Sigmoid colon (tissue), 7 donors: Measurements from ENCODE around the gene MDH1B. TPM values are rescaled to one million over a fixed set of nuclear protein-coding genes. Genes with fewer than 3 reads are reported as not detected.

Experiments
- DNase-seq: peaks from one replicate; pipeline ENCODE4 v3.0.0-alpha.2; 2019
- H3K27ac ChIP-seq, 4 donors: fragments of 200-600 bp; sonication (generic); one replicate each; pipeline ENCODE4 v1.5.1; 2016 to 2019; ENCODE audit warnings: mild to moderate bottlenecking in 1 of 4
- H3K27me3 ChIP-seq, 3 donors: fragments of 200-600 bp; sonication (generic); one replicate each; pipeline ENCODE4 v1.5.1; 2019; ENCODE audit warnings: mild to moderate bottlenecking in 1 of 3
- H3K36me3 ChIP-seq, 4 donors: fragments of 200-600 bp; sonication (generic); one replicate each; pipeline ENCODE4 v1.5.1; 2016 to 2019
- H3K4me1 ChIP-seq, 4 donors: fragments of 200-600 bp; sonication (generic); one replicate each; pipeline ENCODE4 v1.5.1; 2017 to 2019
- H3K4me3 ChIP-seq, 4 donors: fragments of 200-600 bp; sonication (generic); one replicate each; pipeline ENCODE4 v1.5.1; 2017 to 2019; ENCODE audit warnings: mild to moderate bottlenecking in 2 of 4, moderate library complexity in 1 of 4
- H3K9me3 ChIP-seq, 4 donors: fragments of 200-600 bp in 3 of 4; sonication (generic) in 3 of 4; one replicate each; pipeline versions ENCODE4 v1.5.1 to v1.6.1; 2013 to 2019
- CTCF ChIP-seq, 4 experiments: fragments of 450-650 bp in 3 of 4; fragments of 200-600 bp in 1 of 4; IDR thresholded peaks; one replicate each; pipeline ENCODE4 v1.5.1; 2016 to 2019; ENCODE audit warnings: antibody characterized with exemption in 4 of 4, mild to moderate bottlenecking in 3 of 4, moderate library complexity in 2 of 4
- EP300 ChIP-seq, 4 donors: sonication (generic); formaldehyde crosslinking; IDR thresholded peaks; one replicate each; pipeline ENCODE4 v1.6.1; 2017; ENCODE audit warnings: antibody characterized with exemption in 4 of 4
- POLR2A ChIP-seq, 2 donors: fragments of 450-650 bp; IDR thresholded peaks; one replicate each; pipeline ENCODE4 v1.6.1; 2016; ENCODE audit warnings: antibody characterized with exemption in 2 of 2, mild to moderate bottlenecking in 2 of 2, moderate library complexity in 2 of 2
- POLR2AphosphoS5 ChIP-seq, 4 donors: sonication (generic); formaldehyde crosslinking; IDR thresholded peaks; one replicate each; pipeline ENCODE4 v1.6.1; 2017; ENCODE audit warnings: antibody characterized with exemption in 4 of 4
- WGBS, 2 donors: extraction: QIAGEN DNeasy Blood & Tissue Kit; methylation state at CpG; one replicate each; pipeline ENCODE4 v1.1.7; 2013; 5-methylcytosine and 5-hydroxymethylcytosine counted together
- intact Hi-C: fragments of 100-400 bp; cut with DNase I; formaldehyde crosslinking; loops from one replicate; pipeline ENCODE4 v1.15.1; 2023
- polyA plus RNA-seq, 3 donors: library from polyadenylated mRNA; stranded (reverse); fragments of 200-250 nt; gene quantifications; one replicate each; pipeline ENCODE4 v1.2.3, GENCODE V29; 2013
- total RNA-seq, 4 donors: library from RNA; depleted of rRNA; stranded (reverse); fragments of >200 nt; gene quantifications; one replicate each; pipeline ENCODE4 v1.1.0, GENCODE V29; 2016
- donor health status: healthy with polysubstance abuse.
- donor health status: Bipolar disorder and iron deficiency.
- donor health status: healthy.

Gene MDH1B
- total and polyA plus RNA-seq, 7 donors, result 0.28 to 2.2 (median 1.4) TPM; not detected in 2

DNA sequence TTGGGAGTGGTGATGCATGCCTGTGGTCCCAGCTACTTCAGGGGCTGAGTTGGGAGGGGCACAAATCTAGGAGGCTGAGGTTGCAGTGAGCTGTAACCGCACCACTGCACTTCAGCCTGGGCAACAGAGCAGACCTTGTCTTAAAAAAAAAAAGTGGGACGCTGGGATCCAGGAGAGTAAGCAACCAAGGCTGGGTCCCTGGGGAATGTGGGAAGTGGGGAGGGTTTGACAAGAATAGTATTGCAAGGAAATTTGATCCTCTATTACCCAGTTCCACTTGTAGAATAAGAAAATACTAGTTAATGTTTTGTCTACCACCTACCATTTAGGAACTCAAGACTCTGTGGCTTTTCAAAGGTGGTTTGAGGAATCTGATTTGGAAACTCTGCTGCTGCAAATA, 25.9 kb downstream of the MDH1B start:
- intact Hi-C loops, result no loop called here
- Histone ChIP-seq H3K27ac (no peak overlapping the region), H3K4me3 (no peak overlapping the region), H3K27me3 (no peaks in the 10 kb centered on the region), H3K36me3 (no peaks in the 10 kb centered on the region), H3K9me3 (no peaks in the 10 kb centered on the region), H3K4me1 (no peaks in the 10 kb centered on the region)
- TF ChIP-seq POLR2A (IDR thresholded peaks at IDR 0.05) (no peak), CTCF (IDR thresholded peaks at IDR 0.05) (no peak), EP300 (IDR thresholded peaks at IDR 0.05) (no peak), POLR2AphosphoS5 (IDR thresholded peaks at IDR 0.05) (no peak)
- DNase-seq, result no peak
- WGBS, 2 donors, result 70 to 73% methylated on average over 2 of the region's 2 CpGs

- no peak overlapping the region for H3K4me3 ChIP-seq
- TF ChIP-seq POLR2AphosphoS5 (IDR thresholded peaks at IDR 0.05) (no peak), POLR2A (IDR thresholded peaks at IDR 0.05) (no peak), CTCF (IDR thresholded peaks at IDR 0.05) (no peak), EP300 (IDR thresholded peaks at IDR 0.05) (no peak)
- WGBS, 2 donors, result 86 to 89% methylated on average over 5 of the region's 5 CpGs
Measured at GRCh38 chr2:206736935-206737334, 28.2 kb downstream of the MDH1B start.

DNA sequence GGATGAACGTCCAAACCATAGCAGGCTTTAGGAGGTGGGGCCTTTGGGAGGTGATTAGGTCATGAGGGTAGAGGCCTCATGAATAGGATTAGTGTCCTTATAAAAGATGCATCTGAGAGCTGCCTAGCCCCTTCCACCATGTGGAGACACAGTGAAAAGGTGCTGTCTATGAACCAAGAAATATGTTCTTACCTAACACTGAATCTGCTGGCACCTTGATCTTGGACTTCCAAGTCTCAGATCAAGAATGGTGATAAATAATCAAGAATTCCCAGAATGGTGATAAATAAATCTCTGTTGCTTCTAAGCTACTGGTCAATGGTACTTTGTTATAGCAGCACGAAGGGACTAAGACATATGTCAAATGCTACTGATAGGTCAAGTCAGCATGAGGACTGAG, 31.8 kb downstream of the MDH1B start:
- WGBS, 2 donors, result 80 to 87% methylated on average over 2 of the region's 2 CpGs
- intact Hi-C loops, result no loop called here
- Histone ChIP-seq H3K27ac (no peak overlapping the region), H3K4me1 (no peaks in the 10 kb centered on the region), H3K27me3 (no peaks in the 10 kb centered on the region), H3K36me3 (no peaks in the 10 kb centered on the region), H3K9me3 (no peaks in the 10 kb centered on the region), H3K4me3 (no peak overlapping the region)
- DNase-seq, result no peak
- TF ChIP-seq POLR2AphosphoS5 (IDR thresholded peaks at IDR 0.05), result no peak
- TF ChIP-seq CTCF (IDR thresholded peaks at IDR 0.05), result no peak
- no peak for TF ChIP-seq POLR2A (IDR thresholded peaks at IDR 0.05)
- TF ChIP-seq EP300 (IDR thresholded peaks at IDR 0.05), result no peak

More at GRCh38 chr2:206736935-206737334, 28.2 kb downstream of the MDH1B start:
- no peaks in the 10 kb centered on the region for H3K9me3 ChIP-seq
- no peaks in the 10 kb centered on the region for H3K36me3 ChIP-seq
- no peak overlapping the region for H3K27ac ChIP-seq
- intact Hi-C loops, result no loop called here
- no peaks in the 10 kb centered on the region for H3K27me3 ChIP-seq
- no peak for DNase-seq
- H3K4me1 ChIP-seq, result no peaks in the 10 kb centered on the region

DNA sequence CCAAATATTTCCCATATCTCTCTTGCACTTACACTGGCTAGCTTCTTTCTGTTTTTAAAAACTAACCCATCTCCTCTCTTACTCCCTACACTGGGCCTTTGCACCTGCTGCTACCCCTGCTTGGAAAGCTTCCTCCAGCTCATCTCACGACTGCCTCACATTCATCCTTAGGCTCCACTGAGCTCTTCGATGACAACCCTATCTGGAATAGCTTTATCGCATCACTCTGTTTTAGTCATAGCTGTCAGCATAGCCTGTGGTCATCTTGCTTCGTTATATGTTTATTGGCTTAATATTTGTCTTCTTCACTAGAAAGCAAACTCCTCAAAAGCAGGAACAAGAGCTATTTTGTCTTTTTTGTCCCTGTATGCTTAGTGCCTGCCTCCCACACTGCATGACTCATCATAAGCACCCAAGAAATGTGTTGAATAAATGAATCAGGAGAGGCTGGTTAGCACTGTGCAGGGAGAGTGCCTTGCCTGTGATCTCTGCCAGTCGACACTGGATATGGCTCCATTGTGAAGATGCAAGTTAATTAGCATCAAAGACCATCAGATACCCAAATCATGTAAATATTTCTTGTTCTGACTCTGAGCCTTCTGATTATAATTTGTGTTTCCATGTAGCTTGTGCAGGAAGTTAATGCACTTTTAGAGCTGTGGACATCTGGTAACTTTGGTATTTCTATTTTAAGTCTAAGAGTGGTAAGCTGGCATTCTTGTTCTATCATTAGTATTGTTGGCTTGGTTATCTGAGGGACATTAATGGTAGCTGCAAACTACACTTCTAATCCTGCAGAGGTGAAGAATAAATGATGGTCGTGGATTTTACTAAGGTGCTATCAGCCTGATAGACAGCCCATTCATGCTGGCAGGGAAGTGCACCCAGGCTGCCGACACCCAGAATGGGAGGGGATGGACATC, 36.6 kb downstream of the MDH1B start:
- DNase-seq, result no peak
- 74 to 85% methylated on average over 7 of the region's 7 CpGs for whole genome bisulfite sequencing, 2 donors
- intact Hi-C loops, result no loop called here
- Histone ChIP-seq H3K4me3 (no peak overlapping the region), H3K27me3 (no peaks in the 10 kb centered on the region), H3K36me3 (no peaks in the 10 kb centered on the region), H3K27ac (no peak overlapping the region), H3K9me3 (no peaks in the 10 kb centered on the region), H3K4me1 (no peaks in the 10 kb centered on the region)
- no peak for TF ChIP-seq EP300 (IDR thresholded peaks at IDR 0.05)
- no peak for TF ChIP-seq CTCF (IDR thresholded peaks at IDR 0.05)
- TF ChIP-seq POLR2AphosphoS5 (IDR thresholded peaks at IDR 0.05), result no peak
- no peak for TF ChIP-seq POLR2A (IDR thresholded peaks at IDR 0.05)
